GM10266 (cell line): Measurements from ENCODE around the gene DOP1A.

Experiments
- DNase-seq: peaks from one replicate; pipeline ENCODE4 v3.0.0; 2012; ENCODE audit errors: extremely low spot score
- CTCF ChIP-seq: IDR thresholded peaks from 2 replicates; pipeline ENCODE4 v1.5.1; 2012; ENCODE audit warnings: mild to moderate bottlenecking, low read depth; ENCODE audit not compliant: control insufficient read depth, insufficient read depth; ENCODE audit errors: missing control alignments

Gene DOP1A, protein sequence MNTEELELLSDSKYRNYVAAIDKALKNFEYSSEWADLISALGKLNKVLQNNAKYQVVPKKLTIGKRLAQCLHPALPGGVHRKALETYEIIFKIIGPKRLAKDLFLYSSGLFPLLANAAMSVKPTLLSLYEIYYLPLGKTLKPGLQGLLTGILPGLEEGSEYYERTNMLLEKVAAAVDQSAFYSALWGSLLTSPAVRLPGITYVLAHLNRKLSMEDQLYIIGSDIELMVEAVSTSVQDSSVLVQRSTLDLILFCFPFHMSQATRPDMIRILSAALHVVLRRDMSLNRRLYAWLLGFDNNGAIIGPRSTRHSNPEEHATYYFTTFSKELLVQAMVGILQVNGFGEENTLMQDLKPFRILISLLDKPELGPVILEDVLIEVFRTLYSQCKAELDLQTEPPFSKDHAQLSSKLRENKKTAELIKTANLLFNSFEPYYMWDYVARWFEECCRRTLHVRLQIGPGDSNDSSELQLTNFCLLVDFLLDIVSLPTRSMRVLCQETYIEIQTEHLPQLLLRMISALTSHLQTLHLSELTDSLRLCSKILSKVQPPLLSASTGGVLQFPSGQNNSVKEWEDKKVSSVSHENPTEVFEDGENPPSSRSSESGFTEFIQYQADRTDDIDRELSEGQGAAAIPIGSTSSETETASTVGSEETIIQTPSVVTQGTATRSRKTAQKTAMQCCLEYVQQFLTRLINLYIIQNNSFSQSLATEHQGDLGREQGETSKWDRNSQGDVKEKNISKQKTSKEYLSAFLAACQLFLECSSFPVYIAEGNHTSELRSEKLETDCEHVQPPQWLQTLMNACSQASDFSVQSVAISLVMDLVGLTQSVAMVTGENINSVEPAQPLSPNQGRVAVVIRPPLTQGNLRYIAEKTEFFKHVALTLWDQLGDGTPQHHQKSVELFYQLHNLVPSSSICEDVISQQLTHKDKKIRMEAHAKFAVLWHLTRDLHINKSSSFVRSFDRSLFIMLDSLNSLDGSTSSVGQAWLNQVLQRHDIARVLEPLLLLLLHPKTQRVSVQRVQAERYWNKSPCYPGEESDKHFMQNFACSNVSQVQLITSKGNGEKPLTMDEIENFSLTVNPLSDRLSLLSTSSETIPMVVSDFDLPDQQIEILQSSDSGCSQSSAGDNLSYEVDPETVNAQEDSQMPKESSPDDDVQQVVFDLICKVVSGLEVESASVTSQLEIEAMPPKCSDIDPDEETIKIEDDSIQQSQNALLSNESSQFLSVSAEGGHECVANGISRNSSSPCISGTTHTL (N-terminal part only)

GRCh38 chr6:83067448-83068439 is at the start of gene DOP1A:
Gene DOP1A (plus strand): TSS chr6:83067671. CDS start chr6:83096978, 29,307 bp downstream.
- TF ChIP-seq CTCF = peak; percentile 97
- DNase-seq = peak; percentile 93

GRCh38 chr6:83019741-83020140 is 47.7 kb upstream of the DOP1A start:
- no peak for TF ChIP-seq CTCF
- DNase-seq = no peak

- no peak for DNase-seq
- no peak for TF ChIP-seq CTCF
These were observed 35.8 kb upstream of the DOP1A start for GRCh38 chr6:83031689-83032088.

DNA sequence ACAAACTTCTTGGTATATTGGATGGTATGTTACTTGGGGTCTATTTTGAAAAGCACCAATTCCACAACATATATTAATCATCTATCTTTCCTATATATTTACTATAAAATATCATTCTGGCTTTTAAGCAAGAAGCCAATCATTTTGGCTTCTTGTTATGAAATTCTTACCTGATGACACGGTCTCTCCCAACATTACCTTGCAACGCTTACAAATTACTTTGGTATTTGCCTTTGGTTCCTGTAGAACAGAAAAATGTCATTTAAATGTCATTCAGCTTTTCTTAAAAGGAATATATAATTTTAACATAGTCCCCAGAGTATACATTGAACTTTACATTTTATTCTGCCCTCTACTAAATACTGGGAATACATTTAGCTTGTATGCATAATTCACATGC is 29.2 kb upstream of the DOP1A start:
- no peak for TF ChIP-seq CTCF
- no peak for DNase-seq

- TF ChIP-seq CTCF = no peak
These were observed 24.9 kb upstream of the DOP1A start for GRCh38 chr6:83042467-83043053.

More at GRCh38 chr6:83042467-83043053, 24.9 kb upstream of the DOP1A start:
- DNase-seq = no peak
